Skeletal muscle satellite cell (primary cell): Measurements from ENCODE around the gene DHRS4L2.
"Not testable (repeated sequence)": the region's sequence is repeated elsewhere in the genome, so short reads cannot be mapped to it uniquely, and the experiment has no call there.

ENCODE experiments used
- H3K27me3 ChIP-seq: 2 replicates; pipeline ENCODE4 v1.7.0; 2013; ENCODE audit warnings: low read length; ENCODE audit not compliant: control insufficient read depth, insufficient read depth
- H3K36me3 ChIP-seq: 2 replicates; pipeline ENCODE4 v1.7.0; 2013; ENCODE audit warnings: mild to moderate bottlenecking, control low read depth, low read length; ENCODE audit not compliant: insufficient read depth
- H3K4me1 ChIP-seq: 2 replicates; pipeline ENCODE4 v1.7.0; 2013; ENCODE audit warnings: low read length; ENCODE audit not compliant: control insufficient read depth, insufficient read depth
- H3K4me2 ChIP-seq: 2 replicates; pipeline ENCODE4 v1.7.0; 2013; ENCODE audit warnings: mild to moderate bottlenecking, low read length
- H3K4me3 ChIP-seq: 2 replicates; pipeline ENCODE4 v1.7.0; 2013; ENCODE audit warnings: low read length
- H3K9ac ChIP-seq: 2 replicates; pipeline ENCODE4 v1.7.0; 2013; ENCODE audit warnings: mild to moderate bottlenecking, low read depth, low read length, moderate library complexity
- H3K9me3 ChIP-seq: replicated peaks from 2 replicates; pipeline ENCODE4 v1.7.0; 2013; ENCODE audit warnings: mild to moderate bottlenecking, control low read depth, low read length

Gene DHRS4L2

GRCh38 chr14:24031331-24031730 is 42.6 kb downstream of the DHRS4L2 start:
- not testable (repeated sequence) for H3K36me3 ChIP-seq, H3K4me1 ChIP-seq, H3K9ac ChIP-seq, H3K4me3 ChIP-seq, H3K4me2 ChIP-seq, H3K27me3 ChIP-seq, H3K9me3 ChIP-seq

GRCh38 chr14:24032727-24033418 is 44.1 kb downstream of the DHRS4L2 start:
- Histone ChIP-seq H3K4me2 (no peak overlapping the region), H3K27me3 (no peaks in the 10 kb centered on the region), H3K4me1 (peaks cover 3% of the 10 kb centered on the region), H3K9me3 (no peaks in the 10 kb centered on the region), H3K9ac (no peak overlapping the region), H3K36me3 (no peaks in the 10 kb centered on the region), H3K4me3 (no peak overlapping the region)

DNA sequence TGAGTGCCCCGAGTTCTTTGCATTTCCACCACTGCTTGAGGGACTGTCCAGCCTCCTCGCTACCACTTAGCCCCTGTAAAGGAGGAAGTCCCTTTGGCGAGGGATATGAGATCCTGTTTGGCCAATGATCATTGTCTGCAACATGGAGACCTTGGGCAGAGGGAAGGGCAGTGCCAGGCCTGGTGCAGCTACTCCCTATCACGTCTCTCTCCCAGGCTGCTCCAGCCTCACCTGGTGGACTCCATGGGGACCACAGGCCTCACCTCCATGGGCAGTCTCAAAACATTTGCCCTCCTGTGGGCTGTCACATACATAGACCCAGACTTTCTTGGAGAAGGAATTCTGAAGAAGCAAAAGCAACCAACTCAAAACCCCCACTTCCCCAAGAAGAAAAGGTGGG is 47.0 kb downstream of the DHRS4L2 start:
- not testable (repeated sequence) for H3K4me1 ChIP-seq, H3K36me3 ChIP-seq, H3K27me3 ChIP-seq, H3K9me3 ChIP-seq
- H3K9ac ChIP-seq: peak overlapping the region; percentile 81
- H3K4me2 ChIP-seq: peak overlapping the region; percentile 94
- H3K4me3 ChIP-seq: peak overlapping the region; percentile 82

DNA sequence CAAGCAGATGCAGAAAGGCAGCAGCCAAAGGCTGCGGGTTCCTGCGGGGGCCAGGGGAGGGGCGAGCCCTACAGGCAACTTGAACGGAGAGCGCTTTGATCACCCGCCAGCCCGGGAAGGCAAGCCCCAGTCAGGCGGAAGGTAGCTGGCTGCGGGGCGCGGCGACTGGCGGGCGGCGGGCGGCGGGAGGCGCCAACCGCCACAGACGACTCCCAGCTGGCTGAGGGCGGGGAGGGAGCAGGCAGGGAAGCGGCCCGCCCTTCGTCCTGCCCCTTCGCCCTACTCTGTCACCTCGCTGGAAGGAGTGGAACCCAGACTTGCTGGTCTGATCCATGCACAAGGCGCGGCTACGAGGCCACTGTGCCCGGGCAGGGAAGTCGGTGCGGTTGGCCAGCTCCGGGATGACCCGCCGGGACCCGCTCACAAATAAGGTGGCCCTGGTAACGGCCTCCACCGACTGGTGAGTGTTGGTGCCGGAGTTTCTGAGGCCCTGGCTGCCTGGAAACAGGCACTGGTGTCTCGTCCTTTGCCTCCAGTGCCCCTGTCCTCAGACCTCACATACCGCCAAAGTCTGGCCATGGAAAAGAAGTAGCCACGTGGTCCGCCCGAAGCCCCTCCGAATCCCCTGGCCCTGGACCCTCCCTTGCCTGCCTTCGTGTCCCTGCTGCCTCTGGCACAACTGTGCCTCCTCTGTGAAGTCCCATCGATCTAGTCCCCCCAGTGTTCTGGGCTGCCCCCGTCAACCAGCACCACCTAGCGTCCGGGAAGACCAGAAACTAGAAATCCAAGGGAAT is 47.6 kb downstream of the DHRS4L2 start:
- Histone ChIP-seq H3K4me2 (peak overlapping the region; percentile 94), H3K27me3 (no peaks in the 10 kb centered on the region), H3K36me3 (no peaks in the 10 kb centered on the region), H3K4me3 (peak overlapping the region; percentile 82), H3K4me1 (peaks cover 3% of the 10 kb centered on the region), H3K9ac (peak overlapping the region; percentile 81), H3K9me3 (no peaks in the 10 kb centered on the region)

GRCh38 chr14:24036963-24037657 is 48.4 kb downstream of the DHRS4L2 start:
- not testable (repeated sequence) for H3K27me3 ChIP-seq, H3K9me3 ChIP-seq, H3K4me1 ChIP-seq, H3K36me3 ChIP-seq
- H3K9ac ChIP-seq: peak overlapping the region; percentile 81
- peak overlapping the region; percentile 82 for H3K4me3 ChIP-seq
- H3K4me2 ChIP-seq: peak overlapping the region; percentile 94

DNA sequence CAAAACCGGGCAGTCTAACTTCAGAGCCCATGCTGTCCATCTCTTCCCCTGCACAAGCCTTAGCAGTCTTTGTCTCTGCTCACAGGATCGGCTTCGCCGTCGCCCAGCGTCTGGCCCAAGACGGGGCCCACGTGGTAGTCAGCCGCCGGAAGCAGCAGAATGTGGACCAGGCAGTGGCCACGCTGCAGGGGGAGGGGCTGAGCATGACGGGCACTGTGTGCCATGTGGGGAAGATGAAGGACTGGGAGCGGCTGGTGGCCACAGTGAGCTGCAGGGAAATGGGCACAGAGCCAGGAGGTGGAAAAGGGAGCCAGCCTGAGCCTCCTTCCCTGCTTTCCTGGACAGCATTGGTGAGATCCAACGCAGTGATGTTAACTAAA is 48.9 kb downstream of the DHRS4L2 start:
- H3K9me3 ChIP-seq: no peaks in the 10 kb centered on the region
- no peak overlapping the region for H3K9ac ChIP-seq
- no peaks in the 10 kb centered on the region for H3K36me3 ChIP-seq
- no peak overlapping the region for H3K4me3 ChIP-seq
- no peak overlapping the region for H3K4me2 ChIP-seq
- peaks cover 3% of the 10 kb centered on the region for H3K4me1 ChIP-seq
- peaks cover 5% of the 10 kb centered on the region for H3K27me3 ChIP-seq

GRCh38 chr14:24038686-24039085 is 50.0 kb downstream of the DHRS4L2 start:
- Histone ChIP-seq H3K9ac (no peak overlapping the region), H3K4me2 (no peak overlapping the region), H3K4me1 (peaks cover 3% of the 10 kb centered on the region), H3K9me3 (no peaks in the 10 kb centered on the region), H3K4me3 (no peak overlapping the region), H3K27me3 (peaks cover 7% of the 10 kb centered on the region), H3K36me3 (no peaks in the 10 kb centered on the region)

GRCh38 chr14:24040692-24041091 is 52.0 kb downstream of the DHRS4L2 start:
- H3K4me1 ChIP-seq: peaks cover 3% of the 10 kb centered on the region
- no peaks in the 10 kb centered on the region for H3K36me3 ChIP-seq
- H3K9me3 ChIP-seq: no peaks in the 10 kb centered on the region
- no peak overlapping the region for H3K4me2 ChIP-seq
- no peak overlapping the region for H3K9ac ChIP-seq
- H3K27me3 ChIP-seq: peaks cover 10% of the 10 kb centered on the region
- no peak overlapping the region for H3K4me3 ChIP-seq

DNA sequence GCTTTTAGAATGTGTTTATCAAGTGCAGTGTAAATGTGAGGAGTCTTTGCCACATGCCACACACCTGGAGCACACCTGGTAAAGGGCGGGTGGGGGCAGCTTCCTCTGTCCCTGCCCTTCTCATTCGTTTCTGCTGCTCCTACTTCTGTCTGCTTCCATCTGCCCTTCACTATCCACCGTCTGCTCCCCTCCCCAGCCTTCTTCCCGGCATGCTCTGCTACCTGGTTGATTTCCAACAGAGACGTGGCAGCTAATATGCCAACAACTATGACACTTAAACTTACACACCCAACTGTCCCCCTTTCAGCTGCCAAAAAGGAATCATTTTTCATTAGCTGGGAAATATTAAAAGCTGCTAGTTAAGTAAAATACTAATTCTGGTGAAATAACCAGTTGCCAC is 54.0 kb downstream of the DHRS4L2 start:
- Histone ChIP-seq H3K27me3 (peaks cover 19% of the 10 kb centered on the region), H3K4me1 (no peaks in the 10 kb centered on the region)

DNA sequence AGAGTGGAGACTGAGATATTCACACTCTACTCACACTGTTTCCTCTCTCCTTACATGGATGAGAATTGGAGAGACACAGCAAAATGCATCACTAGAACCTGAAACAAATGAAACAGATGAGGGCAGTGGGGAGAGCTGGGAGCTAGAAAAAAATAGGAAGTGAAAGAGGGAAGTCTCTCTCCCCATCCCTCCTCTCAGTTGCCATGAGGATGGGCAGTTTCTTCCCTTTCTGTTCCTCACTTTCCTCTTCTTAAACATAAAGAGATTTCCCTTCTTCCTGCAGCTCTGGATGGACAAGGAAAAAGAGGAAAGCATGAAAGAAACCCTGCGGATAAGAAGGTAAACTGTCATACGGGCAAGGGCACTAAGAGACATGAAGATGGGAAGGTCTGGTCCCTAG is 60.3 kb downstream of the DHRS4L2 start:
- H3K4me1 ChIP-seq, H3K9me3 ChIP-seq, H3K4me2 ChIP-seq, H3K36me3 ChIP-seq, H3K9ac ChIP-seq, H3K4me3 ChIP-seq: not testable (repeated sequence)
- H3K27me3 ChIP-seq: peaks cover 52% of the 10 kb centered on the region

More for the DNA sequence above, 54.0 kb downstream of the DHRS4L2 start:
- H3K4me2 ChIP-seq: no peak overlapping the region
- H3K9ac ChIP-seq: no peak overlapping the region
- H3K9me3 ChIP-seq: no peaks in the 10 kb centered on the region
- no peaks in the 10 kb centered on the region for H3K36me3 ChIP-seq
- H3K4me3 ChIP-seq: no peak overlapping the region

GRCh38 chr14:24050753-24051152 is 62.0 kb downstream of the DHRS4L2 start:
- H3K4me2 ChIP-seq, H3K9me3 ChIP-seq, H3K9ac ChIP-seq, H3K36me3 ChIP-seq, H3K4me1 ChIP-seq, H3K4me3 ChIP-seq: not testable (repeated sequence)
- peaks cover 59% of the 10 kb centered on the region for H3K27me3 ChIP-seq
